IMR-90 (cell line): ENCODE measurements around the gene TSSC4. TPM values are rescaled to one million over a fixed set of nuclear protein-coding genes. Genes with fewer than 3 reads are reported as not detected.

Source experiments
- ATAC-seq: fragments of 200-7000 bp; cut with Tn5 transposase; 2 replicates; pipeline ENCODE4 v1.9.1; 2020; ENCODE audit warnings: low read depth, mild to moderate bottlenecking, moderate library complexity
- BruUV-seq: library from RNA; stranded (reverse); fragments of 400-500 nt; replicated peaks from 2 replicates; lab custom pipeline; 2021; lab: Mats Ljungman, UMichigan
- CTCF ChIA-PET: fragments of 300-600 bp; formaldehyde crosslinking; extraction: SDS; loops from one replicate; lab custom pipeline; 2021; ENCODE audit warnings: antibody characterized with exemption; lab: Yijun Ruan, JAX
- POLR2A ChIA-PET: fragments of 300-600 bp; sonication (Branson Sonifier 250); formaldehyde crosslinking; loops from one replicate; lab custom pipeline; 2022; ENCODE audit warnings: antibody characterized with exemption; ENCODE audit not compliant: unreplicated experiment; lab: Charles Lee
- DNase-seq: peaks from one replicate; pipeline ENCODE4 v3.0.0; 2013
- H2AFZ ChIP-seq: replicated peaks from 2 replicates; pipeline ENCODE3; 2013; ENCODE audit warnings: low read length, mild to moderate bottlenecking; ENCODE audit not compliant: poor library complexity
- H2AK5ac ChIP-seq: 2 replicates; pipeline ENCODE4 v1.6.1; 2013; ENCODE audit warnings: low read depth, low read length, inconsistent platforms
- H2AK9ac ChIP-seq: replicated peaks from 2 replicates; pipeline ENCODE3; 2013; ENCODE audit warnings: mild to moderate bottlenecking, low read depth, low read length, moderate library complexity; ENCODE audit not compliant: poor library complexity
- H2BK120ac ChIP-seq: 2 replicates; pipeline ENCODE4 v1.6.1; 2013; ENCODE audit warnings: low read depth, low read length, inconsistent platforms
- H2BK15ac ChIP-seq: 3 replicates; pipeline ENCODE4 v1.6.1; 2013; ENCODE audit warnings: low read depth, low read length, inconsistent platforms
- H2BK20ac ChIP-seq: 2 replicates; pipeline ENCODE4 v1.6.1; 2013; ENCODE audit warnings: low read depth, mild to moderate bottlenecking, inconsistent platforms, low read length, moderate library complexity
- H2BK5ac ChIP-seq: 2 replicates; pipeline ENCODE4 v1.6.1; 2013; ENCODE audit warnings: mild to moderate bottlenecking, low read depth, low read length, inconsistent platforms; ENCODE audit not compliant: poor library complexity, severe bottlenecking
- H3K14ac ChIP-seq: replicated peaks from 2 replicates; pipeline ENCODE4 v1.6.1; 2013; ENCODE audit warnings: low read depth, low read length, inconsistent platforms
- H3K18ac ChIP-seq: 2 replicates; pipeline ENCODE4 v1.6.1; 2013; ENCODE audit warnings: low read depth, low read length, control low read depth
- H3K23ac ChIP-seq: 2 replicates; pipeline ENCODE4 v1.6.1; 2013; ENCODE audit warnings: low read depth, low read length, inconsistent platforms
- H3K27ac ChIP-seq: 2 replicates; pipeline ENCODE4 v1.5.1; 2013; ENCODE audit warnings: mild to moderate bottlenecking, control low read depth, low read length; ENCODE audit not compliant: insufficient read depth
- H3K27me3 ChIP-seq: 2 replicates; pipeline ENCODE4 v1.6.1; 2013; ENCODE audit warnings: low read length; ENCODE audit not compliant: control insufficient read depth, insufficient read depth
- H3K36me3 ChIP-seq: 2 replicates; pipeline ENCODE4 v1.6.1; 2013; ENCODE audit warnings: low read length, mixed read lengths; ENCODE audit not compliant: control insufficient read depth, insufficient read depth
- H3K4ac ChIP-seq: 2 replicates; pipeline ENCODE4 v1.6.1; 2013; ENCODE audit warnings: low read depth, low read length, inconsistent platforms
- H3K4me1 ChIP-seq: 2 replicates; pipeline ENCODE4 v1.6.1; 2013; ENCODE audit warnings: low read length, mixed read lengths; ENCODE audit not compliant: control insufficient read depth, insufficient read depth
- H3K4me2 ChIP-seq: 2 replicates; pipeline ENCODE4 v1.6.1; 2013; ENCODE audit warnings: low read depth, mild to moderate bottlenecking, control low read depth, low read length, moderate library complexity
- H3K4me3 ChIP-seq: 2 replicates; pipeline ENCODE4 v1.5.1; 2013; ENCODE audit warnings: low read depth, mild to moderate bottlenecking, control low read depth, low read length, moderate library complexity; ENCODE audit not compliant: insufficient read depth
- H3K56ac ChIP-seq: 2 replicates; pipeline ENCODE4 v1.6.1; 2013; ENCODE audit warnings: low read length, inconsistent platforms; ENCODE audit not compliant: insufficient read depth; ENCODE audit errors: extremely low read depth
- H3K79me1 ChIP-seq, 2 experiments: 2 replicates each; pipeline ENCODE4 v1.6.1; 2013; ENCODE audit warnings: low read length in 2 of 2, inconsistent platforms in 1 of 2, low read depth in 1 of 2
- H3K9ac ChIP-seq: 2 replicates; pipeline ENCODE4 v1.6.1; 2013; ENCODE audit warnings: low read depth, low read length, control low read depth
- H3K9me1 ChIP-seq: 2 replicates; pipeline ENCODE4 v1.6.1; 2013; ENCODE audit warnings: low read length, inconsistent platforms; ENCODE audit not compliant: insufficient read depth
- H3K9me3 ChIP-seq: 2 replicates; pipeline ENCODE4 v1.6.1; 2013; ENCODE audit warnings: low read length; ENCODE audit not compliant: control insufficient read depth, insufficient read depth
- H4K20me1 ChIP-seq: 2 replicates; pipeline ENCODE4 v1.6.1; 2013; ENCODE audit warnings: low read length, inconsistent platforms; ENCODE audit not compliant: insufficient read depth
- H4K5ac ChIP-seq: 2 replicates; pipeline ENCODE4 v1.6.1; 2013; ENCODE audit warnings: mild to moderate bottlenecking, low read depth, low read length, control low read depth
- H4K8ac ChIP-seq, 2 experiments: 2 replicates each; pipeline ENCODE4 v1.6.1; 2013; ENCODE audit warnings: low read depth in 2 of 2, low read length in 2 of 2, control low read depth in 1 of 2, inconsistent platforms in 1 of 2
- H4K91ac ChIP-seq: 2 replicates; pipeline ENCODE4 v1.6.1; 2013; ENCODE audit warnings: low read depth, low read length, inconsistent platforms; ENCODE audit not compliant: insufficient read depth
- BHLHE40 ChIP-seq: fragments of 150-350 bp; IDR thresholded peaks from 2 replicates; pipeline ENCODE4 v1.6.1; 2016; ENCODE audit warnings: mild to moderate bottlenecking, low read depth, low read length
- CEBPB ChIP-seq: IDR thresholded peaks from 2 replicates; pipeline ENCODE4 v1.6.1; 2012; ENCODE audit warnings: low read depth, low read length, improper control_type of control experiment
- CHD1 ChIP-seq: IDR thresholded peaks from 2 replicates; pipeline ENCODE4 v1.6.1; 2012; ENCODE audit warnings: low read depth, low read length, improper control_type of control experiment
- CTCF ChIP-seq: conservative IDR thresholded peaks from 2 replicates; pipeline ENCODE4 v1.5.1; 2012; ENCODE audit warnings: mild to moderate bottlenecking, low read depth, low read length, improper control_type of control experiment
- MAFK ChIP-seq: IDR thresholded peaks from 2 replicates; pipeline ENCODE4 v1.6.1; 2012; ENCODE audit warnings: low read depth, low read length, improper control_type of control experiment
- MAZ ChIP-seq: IDR thresholded peaks from 2 replicates; pipeline ENCODE4 v1.6.1; 2012; ENCODE audit warnings: low read depth, mild to moderate bottlenecking, low read length, improper control_type of control experiment, moderate library complexity, borderline replicate concordance
- MXI1 ChIP-seq: IDR thresholded peaks from 2 replicates; pipeline ENCODE4 v1.6.1; 2012; ENCODE audit warnings: low read depth, mild to moderate bottlenecking, low read length, moderate library complexity, borderline replicate concordance
- NFE2L2 ChIP-seq: fragments of 150-350 bp; IDR thresholded peaks from 2 replicates; pipeline ENCODE4 v1.6.1; 2016; ENCODE audit warnings: low read depth, mild to moderate bottlenecking, low read length
- POLR2A ChIP-seq: IDR thresholded peaks from 2 replicates; pipeline ENCODE4 v1.6.1; 2012; ENCODE audit warnings: mild to moderate bottlenecking, low read depth, low read length
- RAD21 ChIP-seq: IDR thresholded peaks from 2 replicates; pipeline ENCODE4 v1.6.1; 2012; ENCODE audit warnings: low read length, improper control_type of control experiment
- RCOR1 ChIP-seq: IDR thresholded peaks from 2 replicates; pipeline ENCODE4 v1.6.1; 2012; ENCODE audit warnings: mild to moderate bottlenecking, low read length, improper control_type of control experiment; ENCODE audit not compliant: insufficient replicate concordance
- SMC3 ChIP-seq: fragments of 150-350 bp; IDR thresholded peaks from 2 replicates; pipeline ENCODE4 v1.6.1; 2016; ENCODE audit warnings: low read depth, mild to moderate bottlenecking, antibody characterized with exemption, low read length, moderate library complexity
- WGBS, 2 experiments: methylation state at CpG; one replicate each; pipeline versions ENCODE4 v1.1.5 to v1.1.7; 2013; ENCODE audit warnings: missing lambda C conversion rate in 2 of 2; ENCODE audit not compliant: insufficient read length in 1 of 2; ENCODE audit errors: extremely low coverage in 2 of 2; 5-methylcytosine and 5-hydroxymethylcytosine counted together
- dilution Hi-C: fragments of 300-500 bp; cut with HindIII; formaldehyde crosslinking; loops from one replicate; pipeline ENCODE4 v1.14.3; 2018; ENCODE audit warnings: low sequenced_read_pairs; ENCODE audit not compliant: unreplicated experiment
- in situ Hi-C: fragments of 300-500 bp; cut with MboI; formaldehyde crosslinking; loops from 3 replicates; pipeline ENCODE4 v1.14.3; 2019; ENCODE audit warnings: low sequenced_read_pairs, inconsistent platforms, mixed read lengths
- intact Hi-C: fragments of 100-400 bp; cut with micrococcal nuclease; formaldehyde crosslinking; loops from 2 replicates; pipeline ENCODE4 v1.10.0; 2022
- polyA plus RNA-seq, 3 experiments: library from polyadenylated mRNA; depleted of rRNA; stranded (reverse); fragments of >200 nt; gene quantifications; 2 replicates each; pipeline ENCODE4 v1.2.3, GENCODE V29; 2012; ENCODE audit warnings: low replicate concordance in 1 of 3
- total RNA-seq: library from RNA; depleted of rRNA; stranded (reverse); fragments of >200 nt; gene quantifications from 2 replicates; pipeline ENCODE4 v1.2.3, GENCODE V29; 2012
- TF ChIP-seq, protein P1 (sequence below): fragments of 150-350 bp; IDR thresholded peaks from 2 replicates; pipeline ENCODE4 v1.6.1; 2016; ENCODE audit warnings: low read depth, mild to moderate bottlenecking, low read length, moderate library complexity, borderline replicate concordance
- TF ChIP-seq, protein P2 (sequence below): fragments of 150-350 bp; IDR thresholded peaks from 2 replicates; pipeline ENCODE4 v1.6.1; 2017; ENCODE audit warnings: mild to moderate bottlenecking, antibody characterized with exemption, low read length, low read depth

TSSC4 gene
- total and polyA plus RNA-seq, 2 of the 4 experiments (the other 2 are of a cell fraction), result 34.9 to 40.0 TPM

DNA sequence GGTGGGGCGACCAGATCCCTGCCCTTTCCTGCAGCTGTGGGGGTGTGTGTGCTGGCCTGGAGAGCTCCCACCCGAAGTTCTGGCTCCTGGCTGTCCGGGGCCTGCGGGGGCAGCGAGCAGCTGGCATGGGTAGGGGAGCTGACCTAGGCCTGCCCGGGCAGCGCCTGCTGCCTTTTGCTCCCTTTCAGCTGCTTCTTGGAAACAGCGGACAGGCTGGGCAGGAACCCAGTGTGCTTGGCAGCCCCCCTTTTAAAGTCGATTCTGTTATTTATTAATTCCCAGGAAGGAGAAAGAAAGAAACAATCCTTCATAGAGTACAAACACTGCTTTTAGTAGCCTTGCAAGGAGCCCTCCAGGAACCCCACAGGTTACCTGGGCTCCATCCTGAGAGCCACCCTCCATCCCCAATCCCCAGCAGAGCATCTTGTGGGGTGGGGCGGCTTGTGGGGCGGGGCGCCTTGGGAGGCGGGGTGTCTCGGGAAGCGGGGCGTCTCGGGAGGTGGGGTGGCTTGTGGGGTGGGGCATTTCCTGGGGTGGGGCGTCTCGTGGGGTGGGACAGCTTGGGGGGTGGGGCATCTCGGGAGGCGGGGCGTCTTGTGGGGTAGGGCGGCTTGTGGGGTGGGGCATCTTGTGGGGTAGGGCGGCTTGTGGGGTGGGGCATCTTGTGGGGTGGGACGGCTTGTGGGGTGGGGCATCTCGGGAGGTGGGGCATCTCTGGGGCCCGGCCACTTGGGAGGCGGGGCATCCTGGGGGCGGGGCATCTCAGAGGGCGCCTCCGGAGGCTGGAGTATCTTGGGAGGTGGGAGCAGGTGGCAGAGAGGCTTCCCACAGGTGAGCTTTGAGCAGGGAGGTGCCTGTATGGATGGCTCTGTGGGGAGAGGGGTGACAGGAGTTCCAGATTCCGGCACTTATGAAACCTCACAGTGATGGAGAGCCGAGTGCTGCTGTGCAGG is 16.4 kb upstream of the TSSC4 start:
- no peak overlapping the region for H3K27ac ChIP-seq
- H3K4me2 ChIP-seq, result no peak overlapping the region
- ChIA-PET POLR2A (no interaction called here), CTCF (interaction anchor here (0.6 kb wide), 1 partner anchor 17 kb away, joined by 5 read pairs; no protein-coding TSS in a partner anchor)
- no peak overlapping the region for H2BK20ac ChIP-seq
- dilution Hi-C loops, result no loop called here
- ATAC-seq (no peak), DNase-seq (no peak)
- H3K4me1 ChIP-seq, result peaks cover 50% of the 10 kb centered on the region
- no peak overlapping the region for H2BK5ac ChIP-seq
- H2AFZ ChIP-seq, result no peak overlapping the region
- no peak overlapping the region for H3K23ac ChIP-seq
- H3K4ac ChIP-seq, result peak overlapping the region; percentile 71; the same call in 1 of the 2 replicates
- no peaks in the 10 kb centered on the region for H3K27me3 ChIP-seq
- no peak overlapping the region for H2BK120ac ChIP-seq
- H3K79me1 ChIP-seq, result peaks cover 0 to 82% of the 10 kb centered on the region in 2 experiments; a peak in 2 of 4 replicates
- in situ Hi-C loops, result no loop called here
- H3K9me1 ChIP-seq, result peaks cover 9% of the 10 kb centered on the region; the same call in 1 of the 2 replicates
- H4K20me1 ChIP-seq, result peaks cover 97% of the 10 kb centered on the region
- peak overlapping the region; percentile 27; the same call in 1 of the 2 replicates for H2AK5ac ChIP-seq
- no peak overlapping the region for H2AK9ac ChIP-seq
- intact Hi-C loops, result no loop called here
- H4K8ac ChIP-seq, result no peak overlapping the region; a peak in 1 of 4 replicates
- no peak overlapping the region for H3K4me3 ChIP-seq
- H2BK15ac ChIP-seq, result no peak overlapping the region
- 75% methylated on average over 4 of the region's 33 CpGs; no CpG with 5 or more reads in 1 of the 2 experiments for WGBS, 2 experiments
- H4K91ac ChIP-seq, result no peak overlapping the region
- no peak overlapping the region for H3K56ac ChIP-seq
- peaks cover 15% of the 10 kb centered on the region for H3K36me3 ChIP-seq
- no peak overlapping the region for H3K18ac ChIP-seq
- H3K9ac ChIP-seq, result no peak overlapping the region
- H3K9me3 ChIP-seq, result no peaks in the 10 kb centered on the region
- H4K5ac ChIP-seq, result no peak overlapping the region
- no TSS peak for BruUV-seq
- no peak overlapping the region for H3K14ac ChIP-seq
- TF ChIP-seq, protein P1, sequence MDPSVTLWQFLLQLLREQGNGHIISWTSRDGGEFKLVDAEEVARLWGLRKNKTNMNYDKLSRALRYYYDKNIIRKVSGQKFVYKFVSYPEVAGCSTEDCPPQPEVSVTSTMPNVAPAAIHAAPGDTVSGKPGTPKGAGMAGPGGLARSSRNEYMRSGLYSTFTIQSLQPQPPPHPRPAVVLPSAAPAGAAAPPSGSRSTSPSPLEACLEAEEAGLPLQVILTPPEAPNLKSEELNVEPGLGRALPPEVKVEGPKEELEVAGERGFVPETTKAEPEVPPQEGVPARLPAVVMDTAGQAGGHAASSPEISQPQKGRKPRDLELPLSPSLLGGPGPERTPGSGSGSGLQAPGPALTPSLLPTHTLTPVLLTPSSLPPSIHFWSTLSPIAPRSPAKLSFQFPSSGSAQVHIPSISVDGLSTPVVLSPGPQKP, result no peak
- TF ChIP-seq RCOR1 (no peak), CTCF (no peak), CHD1 (no peak), RAD21 (no peak), SMC3 (no peak), CEBPB (no peak), BHLHE40 (no peak), POLR2A (no peak), MXI1 (no peak), MAFK (no peak), NFE2L2 (no peak), MAZ (no peak)
- TF ChIP-seq, protein P2, sequence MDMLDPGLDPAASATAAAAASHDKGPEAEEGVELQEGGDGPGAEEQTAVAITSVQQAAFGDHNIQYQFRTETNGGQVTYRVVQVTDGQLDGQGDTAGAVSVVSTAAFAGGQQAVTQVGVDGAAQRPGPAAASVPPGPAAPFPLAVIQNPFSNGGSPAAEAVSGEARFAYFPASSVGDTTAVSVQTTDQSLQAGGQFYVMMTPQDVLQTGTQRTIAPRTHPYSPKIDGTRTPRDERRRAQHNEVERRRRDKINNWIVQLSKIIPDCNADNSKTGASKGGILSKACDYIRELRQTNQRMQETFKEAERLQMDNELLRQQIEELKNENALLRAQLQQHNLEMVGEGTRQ, result no peak
